Activated CD4-positive, alpha-beta T cell treated with anti-CD3 and anti-CD28 coated beads, Interleukin-2, amount 10 ng/mL, durations not matched to agents 7 days and 5 days (primary cell): ENCODE data around the gene GPR152. TPM values are rescaled to one million over a fixed set of nuclear protein-coding genes. Genes with fewer than 3 reads are reported as not detected.
"Not testable (repeated sequence)": the region's sequence is repeated elsewhere in the genome, so short reads cannot be mapped to it uniquely, and the experiment has no call there.

Experiments used
- CTCF ChIA-PET: fragments of 350-600 bp; sonication (Branson Sonifier 250); formaldehyde crosslinking; loops from one replicate; lab custom pipeline; 2021; ENCODE audit warnings: antibody characterized with exemption; lab: Charles Lee
- POLR2A ChIA-PET: fragments of 350-600 bp; sonication (Branson Sonifier 250); formaldehyde crosslinking; loops from one replicate; lab custom pipeline; 2021; ENCODE audit warnings: antibody characterized with exemption; lab: Charles Lee
- DNase-seq: peaks from one replicate; pipeline ENCODE4 v3.0.0-alpha.2; 2020
- H3K27ac Mint-ChIP-seq: one replicate; pipeline ENCODE4 v1.8.0; 2021; ENCODE audit warnings: mild to moderate bottlenecking, moderate library complexity, mixed read lengths
- H3K27me3 Mint-ChIP-seq: one replicate; pipeline ENCODE4 v1.8.0; 2021; ENCODE audit warnings: mixed read lengths
- H3K36me3 Mint-ChIP-seq: one replicate; pipeline ENCODE4 v1.8.0; 2021; ENCODE audit warnings: low read depth, mixed read lengths
- H3K4me1 Mint-ChIP-seq: one replicate; pipeline ENCODE4 v1.8.0; 2021; ENCODE audit warnings: mixed read lengths
- H3K4me3 Mint-ChIP-seq: one replicate; pipeline ENCODE4 v1.8.0; 2021; ENCODE audit warnings: mild to moderate bottlenecking, moderate library complexity, mixed read lengths
- H3K9me3 Mint-ChIP-seq: one replicate; pipeline ENCODE4 v1.8.0; 2021; ENCODE audit warnings: mixed read lengths
- total RNA-seq, 2 experiments: library from RNA; stranded (reverse); gene quantifications; one replicate each; pipeline ENCODE4 v1.2.3, GENCODE V29; 2021

GPR152 gene
- total RNA-seq, 2 experiments from 2014 or later: not detected

DNA sequence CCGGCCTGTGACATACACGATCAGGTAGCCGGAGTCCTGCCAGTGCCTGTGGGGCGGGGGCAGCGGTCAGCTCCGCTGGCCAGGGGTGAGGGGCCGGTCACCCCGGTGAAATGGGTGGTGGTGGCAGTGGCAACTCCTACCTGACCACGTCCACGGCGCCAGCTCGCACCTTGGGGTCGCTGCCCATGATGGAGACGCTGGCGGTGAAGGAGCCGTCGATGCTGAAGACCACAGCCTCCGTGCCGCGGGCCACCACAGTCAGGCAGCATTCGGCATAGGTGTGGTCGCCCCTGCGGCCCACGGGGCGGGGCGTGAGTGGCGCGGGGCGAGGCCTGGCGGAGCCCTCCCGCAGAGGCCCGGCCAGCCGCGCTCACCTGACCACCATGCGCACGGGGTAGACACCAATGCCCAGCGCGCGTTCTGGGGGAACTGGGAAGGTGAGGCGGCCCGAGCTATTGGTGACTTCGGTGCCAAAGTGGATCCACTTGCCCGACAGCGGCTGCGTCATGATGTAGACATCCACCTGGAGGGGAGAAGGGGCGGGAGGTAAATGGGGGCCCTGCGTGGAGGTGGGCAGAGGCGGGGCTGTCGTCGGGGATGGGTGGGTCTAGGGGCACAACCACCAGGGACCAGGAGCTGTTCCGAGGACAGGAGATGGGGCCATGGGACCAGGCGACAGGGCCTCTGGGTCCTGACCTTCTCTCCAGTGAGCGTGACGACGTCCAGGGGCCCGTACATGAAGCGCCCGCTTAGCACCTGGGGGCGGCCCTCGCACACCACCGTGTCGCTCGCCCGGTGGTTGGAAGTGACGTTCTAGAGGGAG is 41.2 kb upstream of the GPR152 start:
- no peak for DNase-seq
- no peaks in the 10 kb centered on the region for H3K9me3 Mint-ChIP-seq
- peaks cover 4% of the 10 kb centered on the region for H3K4me1 Mint-ChIP-seq
- ChIA-PET CTCF (interaction anchor here (1.2 kb wide), 1 partner anchor 14 kb away, joined by 3 read pairs; no protein-coding TSS in a partner anchor), POLR2A (no interaction called here)
- peak overlapping the region; percentile 25 for H3K27ac Mint-ChIP-seq
- H3K27me3 Mint-ChIP-seq: no peaks in the 10 kb centered on the region
- no peak overlapping the region for H3K4me3 Mint-ChIP-seq
- H3K36me3 Mint-ChIP-seq: peaks cover 29% of the 10 kb centered on the region

- Mint-ChIP-seq H3K36me3 (peaks cover 37% of the 10 kb centered on the region), H3K9me3 (no peaks in the 10 kb centered on the region), H3K4me3 (no peak overlapping the region), H3K27ac (no peak overlapping the region), H3K27me3 (no peaks in the 10 kb centered on the region), H3K4me1 (peaks cover 12% of the 10 kb centered on the region)
- no peak for DNase-seq
- POLR2A ChIA-PET: no interaction called here
- CTCF ChIA-PET: interaction anchor here (0.6 to 2.4 kb wide), 4 partner anchors 12 to 176 kb away, joined by 3 to 11 read pairs (median 4); partner anchors contain the start of genes PITPNM1 and PPP1CA
Observed at GRCh38 chr11:67492801-67493547, 40.4 kb upstream of the GPR152 start.

DNA sequence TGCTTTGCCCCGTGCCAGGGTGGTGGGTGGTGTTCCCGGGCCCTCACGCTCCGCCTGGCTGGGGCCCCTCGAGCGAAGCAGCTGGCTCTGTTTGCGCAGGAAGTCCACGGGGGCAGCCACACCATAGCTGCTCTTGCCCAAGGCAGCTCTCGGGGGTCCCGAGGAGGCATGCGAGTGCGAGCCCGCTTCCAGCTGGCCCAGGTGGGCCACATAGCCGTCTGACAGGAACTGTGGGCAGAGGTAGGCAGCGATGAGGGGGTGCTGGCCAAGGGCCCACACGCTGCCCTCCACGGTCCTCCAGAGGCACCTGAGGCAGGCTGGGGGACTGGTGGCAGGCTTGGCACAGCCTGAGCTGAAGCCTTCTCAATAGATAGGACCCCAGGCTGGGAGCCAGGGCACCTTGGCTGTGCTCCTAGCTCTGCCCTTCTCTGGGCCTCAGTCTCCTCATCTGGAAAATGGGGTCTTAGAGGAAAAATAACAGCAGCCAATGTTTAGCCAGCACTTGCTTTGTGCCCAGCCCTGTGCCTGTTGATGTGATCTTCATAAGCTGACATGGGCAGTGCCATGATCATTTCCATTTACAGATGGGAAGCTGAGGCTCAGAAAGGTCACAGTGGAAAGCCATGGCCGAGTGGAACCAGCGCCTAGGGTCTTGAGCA is 39.7 kb upstream of the GPR152 start:
- ChIA-PET POLR2A (no interaction called here), CTCF (interaction anchor here (0.9 to 2.4 kb wide), 6 partner anchors 12 to 123 kb away, joined by 3 to 11 read pairs (median 3); partner anchors contain the start of genes PITPNM1, PPP1CA and TBC1D10C)
- Mint-ChIP-seq H3K9me3 (no peaks in the 10 kb centered on the region), H3K27me3 (no peaks in the 10 kb centered on the region), H3K4me3 (no peak overlapping the region), H3K36me3 (peaks cover 41% of the 10 kb centered on the region), H3K4me1 (peaks cover 20% of the 10 kb centered on the region), H3K27ac (no peak overlapping the region)
- DNase-seq: no peak

DNA sequence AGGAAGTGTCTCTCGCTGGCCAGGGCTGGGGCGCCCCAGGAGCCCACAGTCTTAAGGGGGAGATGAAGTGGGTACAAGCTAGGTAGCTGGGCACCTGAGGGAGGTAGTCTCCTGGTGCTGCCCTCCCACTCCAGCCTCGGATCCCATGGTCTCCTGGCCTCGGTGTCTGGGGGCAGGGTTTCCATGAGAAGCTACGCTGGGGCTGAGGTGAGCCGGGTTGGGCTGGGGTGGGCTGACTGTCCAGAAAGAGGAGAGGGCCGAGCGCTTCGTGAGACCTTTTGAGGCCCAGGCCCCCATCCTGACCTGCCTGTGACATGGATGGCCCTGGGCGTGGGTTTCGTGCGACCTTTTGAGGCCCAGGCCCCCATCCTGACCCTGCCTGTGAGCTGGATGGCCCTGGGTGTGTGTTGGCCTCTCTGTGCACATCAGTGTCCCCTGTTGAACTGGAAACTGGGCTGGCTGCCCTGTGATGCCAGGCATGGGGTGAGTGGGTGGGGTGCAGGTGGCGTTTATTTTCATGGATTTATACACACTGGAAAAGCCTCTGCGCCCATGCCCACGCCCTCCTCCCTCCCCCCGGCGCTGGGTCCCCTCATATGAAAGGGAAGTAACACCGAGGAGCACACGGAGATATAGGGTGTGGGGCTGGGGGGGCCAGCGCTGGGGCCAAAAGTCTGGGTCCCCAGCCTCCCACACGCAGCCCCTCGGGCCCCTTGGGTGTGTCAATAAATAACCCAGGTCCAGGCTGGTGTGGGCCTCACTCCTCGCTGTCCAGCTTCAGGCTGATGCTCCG is 38.9 kb upstream of the GPR152 start:
- H3K4me3 Mint-ChIP-seq: no peak overlapping the region

DNA sequence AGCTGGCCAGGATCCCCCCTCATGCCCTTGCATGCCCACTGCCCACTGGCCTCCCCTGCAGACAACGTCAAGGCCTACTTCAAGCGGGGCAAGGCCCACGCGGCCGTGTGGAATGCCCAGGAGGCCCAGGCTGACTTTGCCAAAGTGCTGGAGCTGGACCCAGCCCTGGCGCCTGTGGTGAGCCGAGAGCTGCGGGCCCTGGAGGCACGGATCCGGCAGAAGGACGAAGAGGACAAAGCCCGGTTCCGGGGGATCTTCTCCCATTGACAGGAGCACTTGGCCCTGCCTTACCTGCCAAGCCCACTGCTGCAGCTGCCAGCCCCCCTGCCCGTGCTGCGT is 38.2 kb upstream of the GPR152 start:
- Mint-ChIP-seq H3K4me3 (no peak overlapping the region), H3K9me3 (no peaks in the 10 kb centered on the region), H3K27me3 (no peaks in the 10 kb centered on the region), H3K27ac (peak overlapping the region; percentile 13), H3K36me3 (peaks cover 48% of the 10 kb centered on the region), H3K4me1 (peaks cover 35% of the 10 kb centered on the region)
- ChIA-PET CTCF (interaction anchor here (0.9 to 2.4 kb wide), 6 partner anchors 15 to 145 kb away, joined by 3 to 11 read pairs (median 4); partner anchors contain the start of genes PITPNM1, PPP1CA and PTPRCAP), POLR2A (no interaction called here)
- no peak for DNase-seq

More for the DNA sequence above, 38.9 kb upstream of the GPR152 start:
- DNase-seq: no peak
- Mint-ChIP-seq H3K27ac (peak overlapping the region; percentile 31), H3K4me1 (peaks cover 27% of the 10 kb centered on the region), H3K9me3 (no peaks in the 10 kb centered on the region), H3K36me3 (peaks cover 46% of the 10 kb centered on the region), H3K27me3 (no peaks in the 10 kb centered on the region)
- POLR2A ChIA-PET: no interaction called here
- CTCF ChIA-PET: interaction anchor here (0.9 to 2.4 kb wide), 8 partner anchors 14 to 146 kb away, joined by 3 to 11 read pairs (median 4); partner anchors contain the start of genes PITPNM1, PPP1CA and TBC1D10C

DNA sequence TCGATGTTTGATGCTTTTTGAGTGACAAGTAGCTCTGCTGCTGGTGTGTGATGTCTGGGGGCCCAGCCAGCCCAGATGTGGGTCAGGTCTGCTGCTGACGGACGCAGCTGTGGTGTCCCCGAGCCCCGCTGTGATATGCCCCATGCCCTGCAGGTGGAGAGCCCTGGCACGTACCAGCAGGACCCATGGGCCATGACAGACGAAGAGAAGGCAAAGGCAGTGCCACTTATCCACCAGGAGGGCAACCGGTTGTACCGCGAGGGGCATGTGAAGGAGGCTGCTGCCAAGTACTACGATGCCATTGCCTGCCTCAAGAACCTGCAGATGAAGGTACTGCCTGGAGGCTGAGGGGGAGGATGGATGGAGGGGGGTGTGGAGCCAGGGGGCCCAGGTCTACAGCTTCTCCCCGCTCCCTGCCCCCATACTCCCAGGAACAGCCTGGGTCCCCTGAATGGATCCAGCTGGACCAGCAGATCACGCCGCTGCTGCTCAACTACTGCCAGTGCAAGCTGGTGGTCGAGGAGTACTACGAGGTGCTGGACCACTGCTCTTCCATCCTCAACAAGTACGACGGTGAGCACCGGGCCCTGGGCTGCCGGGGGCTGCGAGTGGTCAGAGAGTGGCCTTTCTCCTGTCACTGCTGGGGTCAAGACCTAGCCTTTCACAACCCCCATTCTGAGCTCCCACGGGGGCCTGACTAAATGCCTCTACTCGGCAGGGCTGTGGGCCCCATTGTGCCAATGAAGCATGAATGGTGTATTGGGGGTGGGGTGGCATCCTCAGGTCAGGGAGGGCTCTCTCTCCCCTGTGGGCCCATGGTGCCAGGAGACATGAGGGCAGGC is 37.6 kb upstream of the GPR152 start:
- no peaks in the 10 kb centered on the region for H3K9me3 Mint-ChIP-seq
- ChIA-PET POLR2A (no interaction called here), CTCF (interaction anchor here (1.1 to 1.9 kb wide), 3 partner anchors 16 to 138 kb away, joined by 3 to 7 read pairs (median 4); partner anchors contain the start of genes PITPNM1 and PTPRCAP)
- H3K4me1 Mint-ChIP-seq: peaks cover 37% of the 10 kb centered on the region
- no peak overlapping the region for H3K4me3 Mint-ChIP-seq
- no peak overlapping the region for H3K27ac Mint-ChIP-seq
- no peaks in the 10 kb centered on the region for H3K27me3 Mint-ChIP-seq
- H3K36me3 Mint-ChIP-seq: peaks cover 47% of the 10 kb centered on the region
- DNase-seq: no peak

DNA sequence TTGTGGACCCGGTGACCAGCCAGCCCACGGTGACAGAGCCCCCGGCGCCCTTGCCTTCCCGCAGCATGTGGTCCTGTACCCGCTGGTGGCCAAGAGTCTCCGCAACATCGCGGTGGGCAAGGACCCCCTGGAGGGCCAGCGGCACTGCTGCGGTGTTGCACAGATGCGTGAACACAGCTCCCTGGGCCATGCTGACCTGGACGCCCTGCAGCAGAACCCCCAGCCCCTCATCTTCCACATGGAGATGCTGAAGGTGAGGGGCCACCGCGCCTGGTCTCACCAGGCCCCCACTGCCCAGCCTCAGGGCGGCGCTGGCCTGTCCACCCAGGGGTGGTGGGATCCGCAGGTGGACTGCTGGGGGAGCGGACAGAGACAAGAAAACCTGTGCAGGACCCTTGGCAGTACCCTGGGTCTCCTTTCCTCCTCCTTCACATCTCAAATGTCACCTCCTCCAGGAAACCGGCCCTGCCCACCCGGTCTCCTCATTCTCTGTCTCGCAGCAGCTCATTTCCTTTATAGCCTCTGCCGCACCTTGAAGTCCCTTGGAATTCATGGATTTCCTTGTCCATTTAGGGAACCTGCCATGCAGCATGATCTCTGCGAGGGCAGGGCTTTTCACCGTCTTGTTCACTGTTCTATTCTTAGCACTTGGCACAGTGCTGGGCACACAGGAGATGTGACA is 36.8 kb upstream of the GPR152 start:
- DNase-seq: no peak
- Mint-ChIP-seq H3K9me3 (no peaks in the 10 kb centered on the region), H3K36me3 (peaks cover 55% of the 10 kb centered on the region), H3K4me3 (no peak overlapping the region), H3K27ac (peak overlapping the region; percentile 41), H3K27me3 (no peaks in the 10 kb centered on the region), H3K4me1 (peaks cover 45% of the 10 kb centered on the region)
- ChIA-PET POLR2A (no interaction called here), CTCF (interaction anchor here (1.1 to 1.9 kb wide), 3 partner anchors 16 to 85 kb away, joined by 3 to 7 read pairs (median 5); partner anchors contain the start of genes PITPNM1, PTPRCAP and TBC1D10C)

GRCh38 chr11:67486481-67487195 is 34.1 kb upstream of the GPR152 start:
- no peak for DNase-seq
- Mint-ChIP-seq H3K4me1 (peaks cover 58% of the 10 kb centered on the region), H3K36me3 (peaks cover 50% of the 10 kb centered on the region), H3K27me3 (no peaks in the 10 kb centered on the region), H3K4me3 (peak overlapping the region; percentile 86), H3K9me3 (no peaks in the 10 kb centered on the region), H3K27ac (peak overlapping the region; percentile 99)
- ChIA-PET POLR2A (interaction anchor here (0.6 to 1.6 kb wide), 2 partner anchors 50 to 89 kb away, joined by 3 read pairs; no protein-coding TSS in a partner anchor), CTCF (interaction anchor here (1.1 to 1.5 kb wide), 3 partner anchors 31 to 137 kb away, joined by 3 to 5 read pairs (median 3); no protein-coding TSS in a partner anchor)

GRCh38 chr11:67485873-67486361 is 33.4 kb upstream of the GPR152 start:
- DNase-seq: peak; percentile 60
- peaks cover 58% of the 10 kb centered on the region for H3K4me1 Mint-ChIP-seq
- H3K27me3 Mint-ChIP-seq, H3K9me3 Mint-ChIP-seq: not testable (repeated sequence)
- peak overlapping the region; percentile 86 for H3K4me3 Mint-ChIP-seq
- ChIA-PET CTCF (interaction anchor here (1.1 to 1.5 kb wide), 4 partner anchors 20 to 136 kb away, joined by 3 to 5 read pairs (median 4); partner anchors contain the start of gene PITPNM1), POLR2A (interaction anchor here (1.6 kb wide), 1 partner anchor 49 kb away, joined by 3 read pairs; no protein-coding TSS in a partner anchor)
- H3K36me3 Mint-ChIP-seq: peaks cover 46% of the 10 kb centered on the region
- peak overlapping the region; percentile 99 for H3K27ac Mint-ChIP-seq

- H3K36me3 Mint-ChIP-seq: peaks cover 44% of the 10 kb centered on the region
- peak overlapping the region; percentile 86 for H3K4me3 Mint-ChIP-seq
- H3K27ac Mint-ChIP-seq: peak overlapping the region; percentile 99
- no peaks in the 10 kb centered on the region for H3K27me3 Mint-ChIP-seq
- H3K9me3 Mint-ChIP-seq: no peaks in the 10 kb centered on the region
- peak; percentile 70 for DNase-seq
- H3K4me1 Mint-ChIP-seq: peaks cover 58% of the 10 kb centered on the region
- ChIA-PET POLR2A (interaction anchor here (0.9 kb wide), 1 partner anchor 56 kb away, joined by 4 read pairs; no protein-coding TSS in a partner anchor), CTCF (interaction anchor here (0.9 to 1.6 kb wide), 5 partner anchors 18 to 84 kb away, joined by 3 to 4 read pairs (median 4); partner anchors contain the start of gene PITPNM1)
Observed at GRCh38 chr11:67484847-67485311, 32.4 kb upstream of the GPR152 start.
